MM.1S (cell line): ENCODE data around the gene GAL.
"Not testable (repeated sequence)": the region's sequence is repeated elsewhere in the genome, so short reads cannot be mapped to it uniquely, and the experiment has no call there.

Experiments
- DNase-seq: peaks from one replicate; pipeline ENCODE4 v3.0.0-alpha.2; 2015
- H2AFZ ChIP-seq: fragments of 300-600 bp; sonication (generic); 2 replicates; pipeline ENCODE4 v1.6.0; 2016; ENCODE audit warnings: antibody characterized with exemption, low read length
- H3F3A ChIP-seq: fragments of 300-600 bp; sonication (generic); 2 replicates; pipeline ENCODE4 v1.6.1; 2016; ENCODE audit warnings: mild to moderate bottlenecking, antibody characterized with exemption, low read length, moderate library complexity, mixed read lengths; ENCODE audit not compliant: insufficient read depth
- H3K27ac ChIP-seq: fragments of 300-600 bp; sonication (generic); 2 replicates; pipeline ENCODE4 v1.5.1; 2016; ENCODE audit warnings: mild to moderate bottlenecking, low read length
- H3K27me3 ChIP-seq: fragments of 300-600 bp; sonication (generic); replicated peaks from 2 replicates; pipeline ENCODE4 v1.6.0; 2016; ENCODE audit warnings: low read length; ENCODE audit not compliant: insufficient read depth
- H3K36me3 ChIP-seq: fragments of 300-600 bp; sonication (generic); replicated peaks from 2 replicates; pipeline ENCODE4 v1.6.1; 2016; ENCODE audit warnings: mild to moderate bottlenecking, low read length, mixed read lengths; ENCODE audit not compliant: insufficient read depth
- H3K4me1 ChIP-seq: fragments of 300-600 bp; sonication (generic); 2 replicates; pipeline ENCODE4 v1.6.1; 2016; ENCODE audit warnings: low read length, mixed read lengths
- H3K4me2 ChIP-seq: fragments of 300-600 bp; sonication (generic); 2 replicates; pipeline ENCODE4 v1.6.0; 2016; ENCODE audit warnings: low read depth, low read length
- H3K4me3 ChIP-seq: fragments of 300-600 bp; sonication (generic); 2 replicates; pipeline ENCODE4 v1.5.1; 2016; ENCODE audit warnings: low read length, mixed read lengths
- H3K79me2 ChIP-seq: fragments of 300-600 bp; sonication (generic); 2 replicates; pipeline ENCODE4 v1.6.1; 2016; ENCODE audit warnings: mixed run types, low read length, mixed read lengths
- H3K9ac ChIP-seq: fragments of 300-600 bp; sonication (generic); 2 replicates; pipeline ENCODE4 v1.6.1; 2016; ENCODE audit warnings: low read length, mixed read lengths
- H3K9me2 ChIP-seq: fragments of 300-600 bp; sonication (generic); replicated peaks from 2 replicates; pipeline ENCODE4 v1.6.1; 2016; ENCODE audit warnings: mild to moderate bottlenecking, low read length, mixed read lengths; ENCODE audit not compliant: insufficient read depth
- H3K9me3 ChIP-seq: fragments of 300-600 bp; sonication (generic); replicated peaks from 2 replicates; pipeline ENCODE4 v1.6.1; 2016; ENCODE audit warnings: mild to moderate bottlenecking, low read length, mixed read lengths; ENCODE audit not compliant: insufficient read depth
- H4K20me1 ChIP-seq: fragments of 300-600 bp; sonication (generic); 2 replicates; pipeline ENCODE4 v1.6.1; 2016; ENCODE audit warnings: mild to moderate bottlenecking, low read length, moderate library complexity, mixed read lengths; ENCODE audit not compliant: insufficient read depth
- CTCF ChIP-seq: fragments of 300-600 bp; sonication (generic); IDR thresholded peaks from 2 replicates; pipeline ENCODE4 v1.5.1; 2016; ENCODE audit warnings: antibody characterized with exemption, low read length, mixed read lengths
- EZH2 ChIP-seq: fragments of 300-600 bp; sonication (generic); optimal IDR thresholded peaks from 2 replicates; pipeline ENCODE3; 2017; ENCODE audit warnings: low read depth, mild to moderate bottlenecking, antibody characterized with exemption, low read length, mixed read lengths
- EZH2phosphoT487 ChIP-seq: fragments of 300-600 bp; sonication (generic); IDR thresholded peaks from 2 replicates; pipeline ENCODE4 v1.6.1; 2018; ENCODE audit warnings: antibody characterized with exemption, low read length

GAL gene

GRCh38 chr11:68684385-68685356 is at the start of gene GAL:
Gene GAL, plus strand, starts transcription at chr11:68684544. Its CDS starts 380 bp downstream, at chr11:68684924.
- no peak for DNase-seq
- H3K9me3 ChIP-seq: no peaks in the 10 kb centered on the region
- no peak within 1 kb of the TSS for H3K27ac ChIP-seq
- no peak within 1 kb of the TSS for H3K4me3 ChIP-seq
- TF ChIP-seq EZH2 (no peak), CTCF (no peak), EZH2phosphoT487 (no peak)
- H3K79me2 ChIP-seq: no peaks in the 10 kb centered on the region
- peaks cover 83% of the 10 kb centered on the region for H3K27me3 ChIP-seq
- no peak within 1 kb of the TSS for H3K9ac ChIP-seq
- H3K4me1 ChIP-seq: no peaks in the 10 kb centered on the region
- H2AFZ ChIP-seq: no peak within 1 kb of the TSS
- no peaks in the 10 kb centered on the region for H3K36me3 ChIP-seq
- H3F3A ChIP-seq: no peaks in the 10 kb centered on the region
- H4K20me1 ChIP-seq: no peaks in the 10 kb centered on the region
- H3K9me2 ChIP-seq: no peaks in the 10 kb centered on the region
- no peak within 1 kb of the TSS for H3K4me2 ChIP-seq

GRCh38 chr11:68634606-68635005 is 49.7 kb upstream of the GAL start:
- DNase-seq, H3K4me1 ChIP-seq, H3K36me3 ChIP-seq, H3K27ac ChIP-seq, H4K20me1 ChIP-seq, H3K79me2 ChIP-seq, H3K9me3 ChIP-seq, H3K4me3 ChIP-seq, H3F3A ChIP-seq, H3K4me2 ChIP-seq, H2AFZ ChIP-seq, H3K9me2 ChIP-seq, H3K27me3 ChIP-seq, H3K9ac ChIP-seq: not testable (repeated sequence)

DNA sequence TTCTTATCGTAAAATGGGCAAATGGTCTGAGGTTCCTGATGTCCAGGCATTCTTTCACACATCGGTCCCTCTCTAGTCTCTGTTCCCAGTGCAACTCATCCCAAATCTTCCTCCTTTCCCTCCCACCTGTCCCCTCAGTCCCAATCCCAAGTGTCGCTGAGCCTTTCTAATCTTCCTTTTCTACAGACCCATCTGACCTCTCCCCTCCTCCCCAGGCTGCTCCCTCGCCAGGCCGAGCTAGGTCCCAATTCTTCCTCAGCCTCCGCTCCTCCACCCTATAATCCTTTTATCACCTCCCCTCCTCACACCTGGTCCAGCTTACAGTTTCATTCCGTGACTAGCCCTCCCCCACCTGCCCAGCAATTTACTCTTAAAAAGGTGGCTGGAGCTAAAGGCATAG is 49.2 kb upstream of the GAL start:
- H3K9me2 ChIP-seq, H3K4me1 ChIP-seq, DNase-seq, H3K27ac ChIP-seq, H3K79me2 ChIP-seq, H2AFZ ChIP-seq, H3K27me3 ChIP-seq, H3K36me3 ChIP-seq, H3K4me2 ChIP-seq, H3F3A ChIP-seq, H3K9ac ChIP-seq, H3K9me3 ChIP-seq, H4K20me1 ChIP-seq, H3K4me3 ChIP-seq: not testable (repeated sequence)

- not testable (repeated sequence) for DNase-seq, H3F3A ChIP-seq, H3K4me3 ChIP-seq, H3K9ac ChIP-seq, H2AFZ ChIP-seq, H4K20me1 ChIP-seq, H3K79me2 ChIP-seq, H3K9me2 ChIP-seq, H3K4me2 ChIP-seq, H3K4me1 ChIP-seq, H3K36me3 ChIP-seq, H3K9me3 ChIP-seq, H3K27ac ChIP-seq
- H3K27me3 ChIP-seq: peaks cover 11% of the 10 kb centered on the region; the same call in 1 of the 2 replicates
Measured at GRCh38 chr11:68635883-68636282, 48.5 kb upstream of the GAL start.

- not testable (repeated sequence) for H4K20me1 ChIP-seq, H3K4me3 ChIP-seq, H3K36me3 ChIP-seq, H3K27ac ChIP-seq, H3K4me2 ChIP-seq, H2AFZ ChIP-seq, H3K79me2 ChIP-seq, H3K9ac ChIP-seq, H3K9me3 ChIP-seq, H3F3A ChIP-seq, H3K4me1 ChIP-seq, H3K9me2 ChIP-seq, DNase-seq
- H3K27me3 ChIP-seq: peaks cover 36% of the 10 kb centered on the region; the same call in 1 of the 2 replicates
Measured at GRCh38 chr11:68639322-68639721, 45.0 kb upstream of the GAL start.
